A204.1 (cell line): Measurements from ENCODE around the gene MYL5.
"Not testable (repeated sequence)": the region's sequence is repeated elsewhere in the genome, so short reads cannot be mapped to it uniquely, and the experiment has no call there.

ENCODE experiments used
- FAIRE-seq: peaks from 2 replicates; lab custom pipeline; 2012; peaks lifted over from hg19 to GRCh38; lab: Jason Lieb, UNC

Gene MYL5

GRCh38 chr4:729336-730315, 55.3 kb downstream of the MYL5 start:
- FAIRE-seq: no peak

GRCh38 chr4:730511-730910, 56.2 kb downstream of the MYL5 start:
- no peak for FAIRE-seq

- FAIRE-seq: not testable (repeated sequence)
Observed at GRCh38 chr4:730946-731904, 56.9 kb downstream of the MYL5 start.
